ENCODE results near the gene RDH13.

DNA sequence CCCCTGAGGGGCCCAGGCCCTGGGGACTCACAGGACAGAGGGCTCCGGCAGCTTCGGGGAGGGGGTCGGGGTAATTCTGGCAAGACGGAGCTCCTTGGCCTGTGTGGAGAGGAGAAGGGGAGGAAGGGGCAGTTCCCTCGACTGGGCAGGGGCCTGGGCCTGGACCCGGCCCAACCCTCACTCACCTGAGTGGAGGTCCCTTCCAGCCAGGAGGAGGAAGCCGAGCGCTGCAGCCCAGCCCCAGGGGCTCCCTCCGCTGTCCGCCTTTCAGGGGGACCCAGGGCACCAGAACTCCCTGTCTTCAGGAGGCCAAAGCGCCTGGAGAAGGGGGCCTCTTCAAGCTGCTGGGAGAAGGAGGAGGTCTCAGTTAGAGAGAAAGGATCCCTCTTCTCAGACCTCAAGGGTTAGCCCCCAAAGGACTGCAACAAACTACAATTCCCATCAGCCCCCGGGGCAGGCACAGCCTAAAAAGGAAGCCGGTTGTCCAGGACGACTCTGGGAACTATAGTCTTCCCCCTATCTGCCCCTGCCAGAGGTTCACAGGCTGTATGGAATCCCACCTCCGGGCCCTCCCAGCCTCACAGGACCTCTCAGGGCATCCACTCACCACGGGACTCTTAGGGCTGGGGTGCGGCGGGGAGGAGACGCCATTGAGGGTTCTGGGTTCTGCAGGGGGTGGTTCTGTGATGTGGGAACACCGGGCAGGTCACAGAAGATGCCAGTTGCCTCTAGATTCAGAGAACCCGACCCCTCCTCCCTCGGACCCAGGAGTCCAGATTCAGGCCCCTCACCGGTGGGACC, 32.5 kb upstream of the RDH13 start:
- no peak for TF ChIP-seq CTCF (IDR thresholded peaks at IDR 0.05)
- no peak for TF ChIP-seq POLR2A (IDR thresholded peaks at IDR 0.05)
- TF ChIP-seq POLR2AphosphoS5 (IDR thresholded peaks at IDR 0.05) = no peak
